Lung (tissue), 12 donors: ENCODE data around the gene KIRREL2. TPM values are rescaled to one million over a fixed set of nuclear protein-coding genes. Genes with fewer than 3 reads are reported as not detected.

Source experiments
- ATAC-seq: fragments of 200-7000 bp; cut with Tn5 transposase; one replicate; pipeline ENCODE4 v1.9.1; 2020; ENCODE audit warnings: moderate number of reproducible peaks; ENCODE audit not compliant: insufficient read depth, low FRiP score
- DNase-seq, 3 donors: peaks; one replicate each; pipeline ENCODE4 v3.0.0-alpha.2; 2013 to 2017
- H3K27ac ChIP-seq, 2 donors: one replicate each; pipeline ENCODE4 v1.5.1; 2013; ENCODE audit warnings: mild to moderate bottlenecking in 2 of 2, moderate library complexity in 2 of 2, control low read depth in 1 of 2, inconsistent platforms in 1 of 2, low read depth in 1 of 2, low read length in 1 of 2
- H3K27me3 ChIP-seq, 3 donors: one replicate each; pipeline ENCODE4 v1.5.1; 2013; ENCODE audit warnings: low read length in 2 of 3; ENCODE audit not compliant: control insufficient read depth in 3 of 3, insufficient read depth in 3 of 3
- H3K36me3 ChIP-seq, 4 donors: one replicate each; pipeline ENCODE4 v1.5.1; 2013; ENCODE audit warnings: low read length in 4 of 4, mild to moderate bottlenecking in 1 of 4, moderate library complexity in 1 of 4; ENCODE audit not compliant: control insufficient read depth in 4 of 4, insufficient read depth in 4 of 4
- H3K4me1 ChIP-seq, 5 donors: one replicate each; pipeline ENCODE4 v1.5.1; 2013; ENCODE audit warnings: low read length in 5 of 5, mild to moderate bottlenecking in 2 of 5, moderate library complexity in 1 of 5; ENCODE audit not compliant: control insufficient read depth in 5 of 5, insufficient read depth in 5 of 5
- H3K4me3 ChIP-seq: one replicate; pipeline ENCODE4 v1.5.1; 2013; ENCODE audit warnings: mild to moderate bottlenecking, control low read depth, moderate library complexity
- H3K9ac ChIP-seq, 2 donors: one replicate each; pipeline ENCODE4 v1.5.1; 2013; ENCODE audit warnings: low read length in 2 of 2, control low read depth in 1 of 2; ENCODE audit not compliant: insufficient read depth in 1 of 2
- H3K9me3 ChIP-seq, 4 donors: one replicate each; pipeline ENCODE4 v1.5.1; 2013; ENCODE audit warnings: low read length in 3 of 4, mild to moderate bottlenecking in 1 of 4, moderate library complexity in 1 of 4; ENCODE audit not compliant: control insufficient read depth in 4 of 4, insufficient read depth in 3 of 4
- CTCF ChIP-seq: IDR thresholded peaks from 2 replicates; pipeline ENCODE4 v1.5.1; 2012; ENCODE audit warnings: mild to moderate bottlenecking; ENCODE audit errors: control extremely low read depth, extremely low read depth
- WGBS, 2 donors: extraction: QIAGEN DNeasy Blood & Tissue Kit; methylation state at CpG; one replicate each; pipeline ENCODE4 v1.1.7; 2013; 5-methylcytosine and 5-hydroxymethylcytosine counted together
- polyA plus RNA-seq, 2 donors: library from polyadenylated mRNA; stranded (reverse); fragments of 200-250 nt; gene quantifications; one replicate each; pipeline ENCODE4 v1.2.1, GENCODE V29; 2013
- total RNA-seq, 2 donors: library from RNA; depleted of rRNA in 1 of 2; stranded (reverse); fragments of >200 nt in 1 of 2; gene quantifications; one replicate each; pipeline ENCODE4 v1.2.1, GENCODE V29; 2014 to 2021
- donor health status: control.
- donor health status: control.
- donor health status: Bipolar disorder and iron deficiency.
- donor health status: healthy.
- donor health status: DM: yes; HTN: yes; CAD: no.

KIRREL2 gene
- total and polyA plus RNA-seq, 4 donors: 0.04 to 1.2 (median 0.10) TPM; not detected in 1

DNA sequence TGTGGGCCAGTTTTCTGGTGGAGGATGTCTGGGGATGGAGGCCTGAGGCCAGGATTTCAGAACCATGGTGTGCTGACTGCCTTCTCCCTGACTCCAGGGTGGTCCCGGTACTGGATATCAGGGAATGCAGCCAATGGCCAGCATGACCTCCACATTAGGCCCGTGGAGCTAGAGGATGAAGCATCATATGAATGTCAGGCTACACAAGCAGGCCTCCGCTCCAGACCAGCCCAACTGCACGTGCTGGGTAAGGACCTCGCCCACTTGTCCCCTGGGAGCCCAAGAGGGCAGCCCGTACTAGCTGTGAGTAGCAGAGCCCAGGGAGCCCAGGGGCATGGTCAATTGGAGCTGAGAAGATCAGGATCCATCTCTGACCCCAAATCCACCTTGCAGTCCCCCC, 1.6 kb downstream of the KIRREL2 start:
- Histone ChIP-seq H3K4me3 (no peak overlapping the region), H3K9ac (no peak overlapping the region), H3K27ac (no peak overlapping the region), H3K27me3 (peaks cover 10 to 46% (median 44%) of the 10 kb centered on the region in 3 donors), H3K4me1 (peaks cover 0 to 13% (median 8%) of the 10 kb centered on the region in 5 donors), H3K36me3 (no peaks in the 10 kb centered on the region), H3K9me3 (peaks cover 0 to 4% (median 0%) of the 10 kb centered on the region in 4 donors)
- 82 to 86% methylated on average over 6 of the region's 6 CpGs for whole genome bisulfite sequencing, 2 donors
- DNase-seq (no peak), ATAC-seq (no peak)
- no peak for TF ChIP-seq CTCF

DNA sequence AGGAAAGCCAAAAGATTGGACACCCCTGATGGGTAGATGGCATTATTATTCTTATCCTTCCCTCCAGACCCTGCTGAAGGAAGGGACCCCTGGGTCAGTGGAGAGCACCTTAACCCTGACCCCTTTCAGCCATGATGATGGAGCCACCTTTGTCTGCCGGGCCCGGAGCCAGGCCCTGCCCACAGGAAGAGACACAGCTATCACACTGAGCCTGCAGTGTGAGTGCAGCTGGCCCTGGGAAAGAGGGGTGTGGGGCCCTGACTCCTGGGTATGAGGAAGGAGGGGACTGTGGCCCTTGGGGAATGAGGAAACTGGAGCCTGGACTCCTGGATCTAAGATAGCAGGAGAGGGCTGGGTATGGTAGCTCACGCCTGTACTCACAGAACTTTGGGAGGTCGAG, 2.7 kb downstream of the KIRREL2 start:
- Histone ChIP-seq H3K4me1 (peaks cover 0 to 13% (median 8%) of the 10 kb centered on the region in 5 donors), H3K4me3 (no peak overlapping the region), H3K27ac (no peak overlapping the region), H3K9me3 (peaks cover 0 to 4% (median 0%) of the 10 kb centered on the region in 4 donors), H3K9ac (no peak overlapping the region), H3K36me3 (no peaks in the 10 kb centered on the region), H3K27me3 (peaks cover 10 to 46% (median 44%) of the 10 kb centered on the region in 3 donors)
- DNase-seq: no peak
- ATAC-seq: no peak
- TF ChIP-seq CTCF: no peak
- WGBS, 2 donors: 74 to 75% methylated on average over 4 of the region's 4 CpGs

DNA sequence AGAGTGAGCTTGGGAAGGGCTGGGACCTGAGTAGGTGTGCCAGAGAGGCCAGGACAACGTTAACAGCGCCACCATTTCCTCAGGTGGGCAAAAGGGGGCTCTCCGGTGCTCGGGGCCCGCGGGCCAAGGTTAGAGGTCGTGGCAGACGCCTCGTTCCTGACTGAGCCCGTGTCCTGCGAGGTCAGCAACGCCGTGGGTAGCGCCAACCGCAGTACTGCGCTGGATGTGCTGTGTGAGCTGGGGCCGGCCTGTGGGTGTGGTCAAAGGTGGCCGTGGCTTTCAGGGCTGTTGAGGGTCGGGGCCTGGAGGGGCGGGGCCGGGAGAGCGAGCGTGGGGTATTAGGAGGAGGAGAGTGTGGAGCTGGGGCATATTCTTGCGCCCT, 3.7 kb downstream of the KIRREL2 start:
- Histone ChIP-seq H3K9me3 (peaks cover 0 to 4% (median 0%) of the 10 kb centered on the region in 4 donors), H3K4me1 (peaks cover 0 to 13% (median 8%) of the 10 kb centered on the region in 5 donors), H3K27ac (no peak overlapping the region), H3K36me3 (no peaks in the 10 kb centered on the region), H3K9ac (no peak overlapping the region), H3K27me3 (peaks cover 10 to 40% (median 34%) of the 10 kb centered on the region in 3 donors), H3K4me3 (no peak overlapping the region)
- TF ChIP-seq CTCF: no peak
- no peak for DNase-seq
- no peak for ATAC-seq
- 17 to 20% methylated on average over 22 to 24 of the region's 24 CpGs for WGBS, 2 donors
